BJ (cell line): ENCODE results near the gene KCNIP4. TPM values are rescaled to one million over a fixed set of nuclear protein-coding genes. Genes with fewer than 3 reads are reported as not detected.

Experiments
- CTCF ChIA-PET: fragments of 350-600 bp; formaldehyde crosslinking; extraction: SDS; loops from one replicate; lab custom pipeline; 2021; ENCODE audit warnings: antibody characterized with exemption, inconsistent platforms; lab: Yijun Ruan, JAX
- POLR2A ChIA-PET: fragments of 300-600 bp; sonication (Branson Sonifier 250); formaldehyde crosslinking; extraction: SDS; loops from one replicate; lab custom pipeline; 2021; ENCODE audit warnings: antibody characterized with exemption; lab: Charles Lee
- DNase-seq: peaks from one replicate; pipeline ENCODE4 v3.0.0-alpha.2; 2011; ENCODE audit warnings: low read depth
- H3K27me3 ChIP-seq: 2 replicates; pipeline ENCODE4 v1.6.0; 2011; ENCODE audit warnings: low read length; ENCODE audit not compliant: control insufficient read depth, insufficient read depth
- H3K36me3 ChIP-seq: 2 replicates; pipeline ENCODE4 v1.5.1; 2011; ENCODE audit warnings: low read length; ENCODE audit not compliant: control insufficient read depth, insufficient read depth
- H3K4me3 ChIP-seq: 2 replicates; pipeline ENCODE4 v1.5.1; 2011; ENCODE audit warnings: low read depth, mild to moderate bottlenecking, control low read depth, low read length
- CTCF ChIP-seq: IDR thresholded peaks from 2 replicates; pipeline ENCODE4 v1.5.1; 2011; ENCODE audit warnings: low read depth, mild to moderate bottlenecking, control low read depth, inconsistent platforms, low read length, moderate library complexity; ENCODE audit not compliant: insufficient read depth
- polyA plus RNA-seq: library from polyadenylated mRNA; depleted of rRNA; stranded (reverse); fragments of >200 nt; gene quantifications from 2 replicates; pipeline ENCODE4 v1.2.3, GENCODE V29; 2011

Gene KCNIP4
- polyA plus RNA-seq, 1 experiment: not detected

GRCh38 chr4:20681271-20681670 lies 1267.3 kb downstream of the KCNIP4 start:
- POLR2A ChIA-PET: no interaction called here
- DNase-seq: no peak
- Histone ChIP-seq H3K36me3 (no peaks in the 10 kb centered on the region), H3K27me3 (peaks cover 8% of the 10 kb centered on the region), H3K4me3 (no peak overlapping the region)
- CTCF ChIA-PET: interaction anchor here (1.0 kb wide), 1 partner anchor 261 kb away, joined by 4 read pairs; no protein-coding TSS in a partner anchor
- no peak for TF ChIP-seq CTCF

GRCh38 chr4:20680736-20681135 lies 1267.8 kb downstream of the KCNIP4 start:
- ChIA-PET CTCF (interaction anchor here (1.0 kb wide), 1 partner anchor 261 kb away, joined by 4 read pairs; no protein-coding TSS in a partner anchor), POLR2A (no interaction called here)
- no peak for TF ChIP-seq CTCF
- Histone ChIP-seq H3K27me3 (peaks cover 12% of the 10 kb centered on the region), H3K36me3 (no peaks in the 10 kb centered on the region), H3K4me3 (no peak overlapping the region)
- DNase-seq: no peak

GRCh38 chr4:20679951-20680350 lies 1268.6 kb downstream of the KCNIP4 start:
- ChIA-PET POLR2A (no interaction called here), CTCF (no interaction called here)
- Histone ChIP-seq H3K36me3 (no peaks in the 10 kb centered on the region), H3K27me3 (peaks cover 12% of the 10 kb centered on the region), H3K4me3 (no peak overlapping the region)
- no peak for TF ChIP-seq CTCF
- no peak for DNase-seq
